ENCODE data around the gene FOXI1. TPM values are rescaled to one million over a fixed set of nuclear protein-coding genes. Genes with fewer than 3 reads are reported as not detected.
"Not testable (repeated sequence)": the region's sequence is repeated elsewhere in the genome, so short reads cannot be mapped to it uniquely, and the experiment has no call there.

The FOXI1 gene
- total and polyA plus RNA-seq, 7 donors, result 0.06 TPM; not detected in 6

GRCh38 chr5:170136506-170136905, 30.8 kb downstream of the FOXI1 start:
- H3K36me3 ChIP-seq, result no peaks in the 10 kb centered on the region
- intact Hi-C loops (cut with DNase I), result no loop called here
- TF ChIP-seq EP300 (IDR thresholded peaks at IDR 0.05) (no peak), CTCF (IDR thresholded peaks at IDR 0.05) (no peak), POLR2AphosphoS5 (IDR thresholded peaks at IDR 0.05) (no peak), POLR2A (IDR thresholded peaks at IDR 0.05) (no peak)
- H3K27me3 ChIP-seq, result no peaks in the 10 kb centered on the region
- DNase-seq, result no peak
- H3K4me1 ChIP-seq, result no peaks in the 10 kb centered on the region
- H3K4me3 ChIP-seq, result no peak overlapping the region
- no peaks in the 10 kb centered on the region for H3K9me3 ChIP-seq
- no peak overlapping the region for H3K27ac ChIP-seq
- WGBS, 2 donors, result 63 to 65% methylated on average over 3 of the region's 3 CpGs

GRCh38 chr5:170137694-170138214, 32.1 kb downstream of the FOXI1 start:
- Histone ChIP-seq H3K36me3 (no peaks in the 10 kb centered on the region), H3K4me3 (no peak overlapping the region), H3K4me1 (no peaks in the 10 kb centered on the region), H3K27ac (no peak overlapping the region), H3K9me3 (no peaks in the 10 kb centered on the region), H3K27me3 (no peaks in the 10 kb centered on the region)
- no peak for DNase-seq
- TF ChIP-seq POLR2A (IDR thresholded peaks at IDR 0.05), result no peak
- TF ChIP-seq CTCF (IDR thresholded peaks at IDR 0.05), result no peak
- intact Hi-C loops (cut with DNase I), result no loop called here
- WGBS, 2 donors, result 71 to 86% methylated on average over 2 of the region's 2 CpGs

- Histone ChIP-seq H3K4me1 (no peaks in the 10 kb centered on the region), H3K27me3 (no peaks in the 10 kb centered on the region), H3K27ac (no peak overlapping the region), H3K4me3 (no peak overlapping the region), H3K9me3 (no peaks in the 10 kb centered on the region), H3K36me3 (no peaks in the 10 kb centered on the region)
- 78 to 91% methylated on average over 4 of the region's 4 CpGs for WGBS, 2 donors
- DNase-seq, result no peak
- no peak for TF ChIP-seq EP300 (IDR thresholded peaks at IDR 0.05)
- no peak for TF ChIP-seq CTCF (IDR thresholded peaks at IDR 0.05)
- no peak for TF ChIP-seq POLR2AphosphoS5 (IDR thresholded peaks at IDR 0.05)
- no peak for TF ChIP-seq POLR2A (IDR thresholded peaks at IDR 0.05)
- intact Hi-C loops (cut with DNase I), result no loop called here
These were observed 32.6 kb downstream of the FOXI1 start for GRCh38 chr5:170138273-170138672.

GRCh38 chr5:170139786-170140335, 34.2 kb downstream of the FOXI1 start:
- H3K4me3 ChIP-seq, result no peak overlapping the region
- intact Hi-C loops (cut with DNase I), result no loop called here
- no peak overlapping the region for H3K27ac ChIP-seq
- no peak for DNase-seq
- no peaks in the 10 kb centered on the region for H3K9me3 ChIP-seq
- no peaks in the 10 kb centered on the region for H3K27me3 ChIP-seq
- H3K4me1 ChIP-seq, result no peaks in the 10 kb centered on the region
- H3K36me3 ChIP-seq, result no peaks in the 10 kb centered on the region
- WGBS, 2 donors, result 70 to 82% methylated on average over 9 of the region's 9 CpGs
- no peak for TF ChIP-seq POLR2A (IDR thresholded peaks at IDR 0.05)
- no peak for TF ChIP-seq EP300 (IDR thresholded peaks at IDR 0.05)
- TF ChIP-seq CTCF (IDR thresholded peaks at IDR 0.05), result no peak
- TF ChIP-seq POLR2AphosphoS5 (IDR thresholded peaks at IDR 0.05), result no peak

GRCh38 chr5:170141196-170141595, 35.5 kb downstream of the FOXI1 start:
- intact Hi-C loops (cut with DNase I); H3K27ac ChIP-seq; H3K4me3 ChIP-seq; DNase-seq; H3K27me3 ChIP-seq; H3K4me1 ChIP-seq; H3K36me3 ChIP-seq; H3K9me3 ChIP-seq: not testable (repeated sequence)
- WGBS, 2 donors, result 65 to 74% methylated on average over 7 of the region's 7 CpGs
